ENCODE results near the gene SLC66A1.
"Not testable (repeated sequence)": the region's sequence is repeated elsewhere in the genome, so short reads cannot be mapped to it uniquely, and the experiment has no call there.

The SLC66A1 gene

GRCh38 chr1:19311931-19312781 lies at the start of gene SLC66A1, which contains the start of gene AKR7A2:
SLC66A1 (plus strand) TSS chr1:19312326; CDS start chr1:19317678, 5,352 bp downstream.
AKR7A2 (minus strand) TSS chr1:19312144; CDS start chr1:19312124, 20 bp downstream.
- H3K36me3 ChIP-seq, result peaks cover 38% of the 10 kb centered on the region
- no peaks in the 10 kb centered on the region for H3K9me3 ChIP-seq (ENCODE audit: severe bottlenecking)
- DNase-seq, result peak; percentile 85
- H3K27me3 ChIP-seq (ENCODE audit: insufficient read depth, low read depth, severe bottlenecking), result no peaks in the 10 kb centered on the region
- peak within 1 kb of the TSS; percentile 89 for H3K27ac ChIP-seq
- TF ChIP-seq CTCF (IDR thresholded peaks at IDR 0.05; ENCODE audit: low read depth, low read length), result no peak
- peak within 1 kb of the TSS; percentile 86 for H3K4me3 ChIP-seq (ENCODE audit: low read depth, low read length)

DNA sequence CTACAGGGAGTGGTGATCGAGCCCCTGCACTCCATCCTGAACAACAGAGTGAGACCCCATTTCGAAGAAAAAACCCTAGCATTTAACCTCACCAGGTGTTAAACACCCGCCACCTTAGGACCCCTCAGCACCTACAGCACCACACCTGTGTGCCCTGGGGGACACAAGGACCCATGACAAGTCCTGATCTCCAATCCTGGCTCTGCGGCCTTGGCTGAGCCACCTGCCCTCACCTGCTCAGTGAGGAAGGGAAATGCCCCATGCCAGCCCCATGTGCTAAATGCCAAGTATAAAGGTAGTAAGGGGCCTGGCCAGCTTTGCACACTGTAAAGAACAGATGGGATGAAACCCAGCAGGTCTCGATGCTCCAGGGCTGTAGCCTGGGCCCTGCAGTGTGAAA lies 49.4 kb upstream of the SLC66A1 start:
- H3K27me3 ChIP-seq (ENCODE audit: insufficient read depth, low read depth, severe bottlenecking), result no peaks in the 10 kb centered on the region
- H3K9me3 ChIP-seq (ENCODE audit: severe bottlenecking), result no peaks in the 10 kb centered on the region
- no peak for TF ChIP-seq CTCF (IDR thresholded peaks at IDR 0.05; ENCODE audit: low read depth, low read length)
- no peak overlapping the region for H3K27ac ChIP-seq
- H3K4me3 ChIP-seq (ENCODE audit: low read depth, low read length), result no peak overlapping the region
- DNase-seq, result no peak
- H3K36me3 ChIP-seq, result peaks cover 31% of the 10 kb centered on the region

DNA sequence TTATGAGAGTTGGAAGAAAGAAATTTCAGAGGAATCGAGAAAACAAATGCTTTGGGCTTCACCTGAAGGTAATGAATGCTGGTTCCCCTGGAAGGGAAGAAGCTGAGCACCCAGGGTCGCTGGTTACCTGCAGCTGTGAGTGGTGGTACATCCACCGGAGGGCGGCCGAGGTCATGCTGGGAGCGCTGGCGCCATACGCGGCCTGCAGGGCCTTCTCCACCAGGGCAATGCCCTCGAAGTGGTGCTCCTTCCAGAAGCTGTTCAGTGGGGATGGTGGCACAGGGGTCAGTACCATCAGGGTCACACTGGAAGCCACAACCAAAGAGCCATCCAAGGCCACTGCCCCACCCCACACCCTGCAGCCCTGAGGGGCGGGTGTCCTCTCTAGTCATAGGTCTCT lies 43.7 kb upstream of the SLC66A1 start:
- no peaks in the 10 kb centered on the region for H3K27me3 ChIP-seq (ENCODE audit: insufficient read depth, low read depth, severe bottlenecking)
- DNase-seq, result no peak
- no peaks in the 10 kb centered on the region for H3K9me3 ChIP-seq (ENCODE audit: severe bottlenecking)
- H3K4me3 ChIP-seq (ENCODE audit: low read depth, low read length), result no peak overlapping the region
- no peak overlapping the region for H3K27ac ChIP-seq
- peaks cover 3% of the 10 kb centered on the region; the same call in 1 of the 2 replicates for H3K36me3 ChIP-seq
- no peak for TF ChIP-seq CTCF (IDR thresholded peaks at IDR 0.05; ENCODE audit: low read depth, low read length)

- H3K27me3 ChIP-seq (ENCODE audit: insufficient read depth, low read depth, severe bottlenecking); H3K36me3 ChIP-seq; H3K27ac ChIP-seq; DNase-seq; H3K9me3 ChIP-seq (ENCODE audit: severe bottlenecking); H3K4me3 ChIP-seq (ENCODE audit: low read depth, low read length): not testable (repeated sequence)
Measured at GRCh38 chr1:19269427-19270342, 42.4 kb upstream of the SLC66A1 start.

DNA sequence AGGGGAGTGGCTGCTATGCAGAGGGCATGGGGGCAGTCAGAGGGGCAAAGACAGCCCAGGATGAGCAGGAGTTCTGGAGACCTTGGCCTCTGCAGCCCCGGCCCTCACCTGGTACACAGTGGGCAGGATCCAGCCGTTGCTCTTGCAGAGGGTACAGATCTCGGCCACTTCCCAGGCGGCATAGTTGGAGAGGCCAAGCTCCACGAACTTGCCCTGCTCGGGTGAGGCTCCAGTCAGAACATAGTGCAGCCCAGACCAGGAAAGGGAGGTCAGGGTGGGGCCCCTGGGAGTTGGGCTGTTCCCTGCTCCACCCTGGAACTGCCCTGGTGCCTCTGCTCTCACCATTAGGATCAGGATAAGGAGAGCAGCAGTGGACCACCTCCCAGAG lies 41.8 kb upstream of the SLC66A1 start:
- H3K27ac ChIP-seq; H3K27me3 ChIP-seq (ENCODE audit: insufficient read depth, low read depth, severe bottlenecking); H3K36me3 ChIP-seq; H3K9me3 ChIP-seq (ENCODE audit: severe bottlenecking); H3K4me3 ChIP-seq (ENCODE audit: low read depth, low read length); DNase-seq: not testable (repeated sequence)

DNA sequence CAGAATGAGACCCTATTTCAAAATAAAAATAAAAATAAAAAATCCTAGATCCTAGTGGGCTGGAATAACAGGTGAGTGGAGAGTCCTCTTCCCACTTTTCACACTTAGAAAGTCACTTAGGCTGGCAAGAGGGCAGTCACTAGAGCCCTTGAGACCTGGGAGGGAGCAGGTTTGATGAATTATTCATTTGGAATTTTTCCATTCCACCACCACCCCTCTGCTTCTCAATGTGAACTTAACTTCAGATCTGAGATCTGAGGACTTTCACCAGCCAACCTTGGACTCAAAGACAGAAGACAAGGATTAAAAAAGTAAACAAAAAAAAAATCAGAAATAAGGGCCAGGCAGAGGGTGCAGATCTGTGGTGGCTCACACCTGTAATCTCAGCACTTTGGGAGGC lies 40.1 kb upstream of the SLC66A1 start:
- Histone ChIP-seq H3K9me3 (ENCODE audit: severe bottlenecking) (no peaks in the 10 kb centered on the region), H3K27ac (no peak overlapping the region), H3K27me3 (ENCODE audit: insufficient read depth, low read depth, severe bottlenecking) (no peaks in the 10 kb centered on the region), H3K4me3 (ENCODE audit: low read depth, low read length) (no peak overlapping the region), H3K36me3 (peaks cover 4% of the 10 kb centered on the region; the same call in 1 of the 2 replicates)
- no peak for DNase-seq
- TF ChIP-seq CTCF (IDR thresholded peaks at IDR 0.05; ENCODE audit: low read depth, low read length), result no peak
